Muscle of back (tissue), 11 donors: ENCODE results near the gene BICDL2. TPM values are rescaled to one million over a fixed set of nuclear protein-coding genes. Genes with fewer than 3 reads are reported as not detected.

Experiments used
- DNase-seq, 3 donors: peaks; one replicate each; pipeline versions ENCODE4 v3.0.0 to v3.0.0-alpha.2; 2013
- polyA plus RNA-seq, 10 donors: library from polyadenylated mRNA; unstranded; fragments of 120-200 nt; gene quantifications; one replicate each; pipeline ENCODE4 v1.2.1, GENCODE V29; 2013; ENCODE audit not compliant: insufficient read length in 10 of 10

The BICDL2 gene
- polyA plus RNA-seq, 10 donors = 0.07 to 0.82 (median 0.11) TPM; not detected in 4

DNA sequence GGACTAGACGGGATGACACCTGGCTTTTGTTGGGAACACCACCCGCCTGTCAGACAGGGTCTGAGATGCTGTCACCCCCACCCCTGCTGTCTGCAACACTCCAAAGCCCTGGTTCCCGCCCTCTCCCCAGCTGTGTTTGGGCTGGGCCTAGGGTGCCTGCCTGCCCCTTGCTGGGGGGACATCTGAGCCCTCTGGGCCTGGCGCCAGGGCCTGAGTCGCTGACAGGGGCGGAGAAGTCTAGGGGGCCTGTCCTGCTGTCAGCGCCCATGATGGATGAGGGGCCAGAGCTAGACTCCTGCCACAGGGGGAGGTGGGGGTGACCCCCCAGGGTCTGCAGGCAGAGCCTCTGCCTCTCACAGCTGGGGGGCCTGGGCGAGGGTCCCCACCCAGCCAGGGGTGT, 48.9 kb downstream of the BICDL2 start:
- DNase-seq = peak; percentile 57 to 80 (median 61)

DNA sequence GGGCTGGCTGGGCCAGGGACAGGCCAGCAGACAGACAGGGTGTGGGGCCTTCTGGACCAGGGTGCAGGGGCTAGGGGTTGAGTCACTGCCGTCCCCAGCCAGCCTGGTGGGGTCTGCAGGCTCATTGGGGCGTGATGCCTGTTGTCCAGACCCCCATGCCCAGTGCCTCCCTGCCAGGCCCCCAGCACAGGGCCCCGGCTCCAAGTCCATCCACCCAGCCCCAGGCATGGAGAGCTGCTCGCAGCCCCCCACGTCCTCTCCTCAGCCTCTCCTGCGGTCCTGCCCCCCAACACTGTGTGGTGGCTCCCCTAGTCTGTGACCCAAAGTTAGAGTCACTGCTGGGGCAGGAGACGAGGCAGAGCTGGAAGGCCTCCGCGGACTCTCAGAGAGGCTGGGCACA, 49.5 kb downstream of the BICDL2 start:
- no peak for DNase-seq

DNA sequence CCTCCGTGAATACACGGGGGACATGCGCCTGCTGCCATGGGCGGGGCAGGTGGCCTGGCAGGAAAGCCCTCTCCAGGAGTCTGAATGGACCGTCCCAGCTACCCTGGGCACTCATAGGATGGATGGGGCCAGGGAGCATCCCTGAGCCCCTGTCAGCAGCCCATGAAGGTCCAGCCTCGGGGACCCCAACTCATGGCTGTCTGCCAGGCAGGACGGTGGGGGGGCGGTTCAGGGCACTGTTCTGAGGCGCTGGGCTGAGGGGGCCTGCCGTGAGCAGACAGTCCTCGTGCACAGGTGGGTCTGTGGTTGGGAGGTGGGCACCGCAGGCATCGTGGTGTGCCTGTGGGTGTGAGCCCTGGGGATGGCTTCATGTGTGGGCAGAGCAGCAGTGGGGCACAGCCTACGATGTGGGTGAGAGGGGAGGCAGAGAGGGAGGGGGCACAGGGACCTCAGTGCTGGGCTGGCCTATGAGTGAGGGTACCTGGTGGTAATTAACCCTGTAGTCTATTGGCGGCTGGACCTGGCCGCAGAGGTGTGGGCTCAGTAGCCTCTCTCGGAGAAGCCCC, 50.0 kb downstream of the BICDL2 start:
- DNase-seq = no peak

DNA sequence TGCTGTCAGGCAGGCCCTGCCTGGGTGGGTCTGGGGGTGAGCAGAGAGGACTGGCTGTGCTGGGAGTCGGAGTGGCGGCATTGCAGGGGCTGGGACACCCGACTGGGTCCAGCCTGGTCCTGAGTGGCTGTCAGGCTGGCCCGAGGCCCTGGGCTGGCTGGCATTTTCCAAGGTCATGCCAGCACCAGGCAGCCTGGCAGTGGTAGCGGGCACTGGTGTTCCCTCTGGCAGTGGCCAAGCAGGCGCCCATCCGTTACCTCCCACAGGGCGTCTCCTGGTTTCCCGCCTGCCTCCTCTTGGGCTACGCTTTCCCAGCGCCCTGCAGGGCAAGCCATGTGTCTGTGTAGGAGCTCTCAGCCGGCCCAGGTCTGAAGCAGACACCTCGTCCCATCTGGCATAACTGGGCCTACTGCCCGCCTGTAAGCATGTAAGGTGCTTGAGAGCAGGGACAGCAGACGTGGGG, 50.8 kb downstream of the BICDL2 start:
- DNase-seq = no peak

- peak; percentile 76 to 84 (median 79) for DNase-seq
Observed at GRCh38 chr16:2985462-2985861, 51.3 kb downstream of the BICDL2 start.

DNA sequence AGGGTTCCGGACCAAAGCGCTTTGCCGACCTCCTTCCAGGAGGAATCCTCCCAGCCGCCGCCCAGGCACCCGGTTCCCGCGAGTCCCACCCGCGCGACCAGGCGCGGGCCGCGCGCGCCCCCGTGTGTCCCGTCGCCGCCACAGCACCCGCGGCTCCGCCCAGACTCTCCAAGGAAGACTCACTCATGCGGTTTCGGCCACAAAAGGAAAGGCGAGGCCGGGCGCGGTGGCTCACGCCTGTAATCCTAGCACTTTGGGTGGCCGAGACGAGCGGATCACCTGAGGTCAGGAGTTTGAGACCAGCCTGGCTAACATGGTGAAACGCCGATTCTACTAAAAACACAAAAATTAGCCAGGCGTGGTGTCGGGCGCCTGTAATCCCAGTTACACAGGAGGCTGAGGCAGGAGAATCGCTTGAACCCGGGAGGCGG, 53.0 kb downstream of the BICDL2 start:
- peak; percentile 71 to 89 (median 79) for DNase-seq

DNA sequence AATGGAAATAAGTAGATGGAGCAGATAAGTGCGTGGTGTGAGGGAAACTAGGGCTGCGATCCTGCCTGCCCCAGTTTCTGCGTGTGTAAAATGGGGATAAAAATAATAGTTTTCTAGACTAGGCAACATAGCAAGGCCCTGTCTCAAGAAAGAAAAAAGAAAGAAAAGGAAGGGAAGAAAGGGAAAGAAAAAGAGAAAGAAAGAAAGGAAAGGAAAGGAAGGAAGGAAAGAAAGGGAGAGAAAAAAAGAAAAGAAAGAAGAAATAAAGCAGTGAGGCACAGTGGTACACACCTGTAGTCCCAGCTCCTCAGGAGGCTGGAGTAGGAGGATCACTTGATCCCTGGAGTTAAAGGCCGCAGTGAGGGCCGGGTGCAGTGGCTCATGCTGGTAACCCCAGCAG, 54.3 kb downstream of the BICDL2 start:
- DNase-seq = no peak

- DNase-seq = no peak
Observed at GRCh38 chr16:2981899-2982250, 54.9 kb downstream of the BICDL2 start.

- DNase-seq = no peak
Observed at GRCh38 chr16:2981177-2981898, 55.4 kb downstream of the BICDL2 start.

DNA sequence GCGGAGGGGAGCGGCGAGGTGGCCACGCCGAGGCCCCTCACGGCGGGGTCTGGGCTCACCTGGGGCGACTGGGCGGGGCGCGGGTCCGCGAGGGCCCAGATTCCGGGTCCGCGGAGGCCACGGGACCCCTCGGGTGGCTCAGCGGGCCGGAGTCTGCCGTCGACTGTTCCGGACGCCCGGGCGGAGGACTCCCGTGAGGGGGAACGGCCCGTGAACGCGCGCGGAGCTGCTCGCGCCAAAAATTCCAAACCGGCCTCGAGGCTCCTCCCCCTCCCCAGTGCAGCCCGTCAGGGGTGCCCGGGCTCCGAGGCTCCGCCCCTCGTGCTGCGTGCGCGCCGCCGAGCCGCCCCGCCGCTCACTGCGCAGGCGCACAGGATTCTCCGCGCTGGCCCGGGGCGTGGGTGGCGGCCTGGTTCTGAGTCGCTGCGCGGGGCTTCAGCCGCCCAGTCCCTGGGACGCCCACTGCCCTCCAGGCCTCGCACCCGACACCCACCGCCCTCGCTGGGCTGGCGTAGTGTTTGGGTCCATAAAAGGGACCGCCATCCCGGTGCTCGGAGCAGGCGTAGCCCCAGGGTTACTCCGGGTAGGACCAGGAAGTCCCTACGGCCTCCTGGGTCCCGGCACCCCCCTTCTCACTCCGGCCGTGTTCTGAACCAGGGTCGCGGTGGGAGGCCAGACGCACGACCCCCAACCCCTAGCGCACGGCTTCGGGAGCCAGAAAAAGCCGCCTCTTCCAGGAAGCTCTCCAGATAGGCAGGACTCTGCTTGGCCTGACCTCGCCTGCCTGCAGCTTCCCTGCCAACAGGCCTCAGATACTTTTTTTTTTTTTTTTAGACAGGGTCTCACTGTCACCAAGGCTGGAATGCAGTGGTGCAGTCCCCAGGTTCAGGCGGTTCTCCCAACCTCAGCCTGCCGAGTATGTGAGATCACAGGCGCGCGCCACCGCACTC, 56.2 kb downstream of the BICDL2 start, which contains the start of gene PKMYT1:
TSS of gene PKMYT1 (minus strand) at position 220 of the 950 bp plus-strand sequence. CDS start 789 bp downstream, outside the sequence.
- DNase-seq = peak; percentile 90 to 97 (median 95)

GRCh38 chr16:2979669-2980226, 57.0 kb downstream of the BICDL2 start:
- no peak for DNase-seq

Other genes starting within 250 kb of the BICDL2 start
- not detected for gene PRSS33, start 249.4 kb downstream of the BICDL2 start, polyA plus RNA-seq
- gene PRSS41, start 238.5 kb downstream of the BICDL2 start, polyA plus RNA-seq = not detected
- gene PRSS21, start 219.7 kb downstream of the BICDL2 start, polyA plus RNA-seq = under 1 TPM in 3 of 10 donors, not detected in 7; 0.24 to 0.53 (median 0.31) TPM
- under 1 TPM in 9 of 10 donors, not detected in 1; 0.24 to 0.90 (median 0.56) TPM for gene ZG16B, start 206.6 kb downstream of the BICDL2 start, polyA plus RNA-seq
- gene PRSS22, start 178.8 kb downstream of the BICDL2 start, polyA plus RNA-seq = under 1 TPM in 2 of 10 donors, not detected in 8; 0.83 to 0.94 TPM
- 10 to 100 TPM; 10.4 to 20.2 (median 15.5) TPM for gene FLYWCH2, start 153.7 kb downstream of the BICDL2 start, polyA plus RNA-seq
- 10 to 100 TPM; 10.7 to 25.3 (median 17.2) TPM for gene FLYWCH1, start 125.0 kb downstream of the BICDL2 start, polyA plus RNA-seq
- 10 to 100 TPM in 2 of 10 donors, 1 to 10 TPM in 8; 1.7 to 27.6 (median 5.6) TPM for gene KREMEN2, start 72.7 kb downstream of the BICDL2 start, polyA plus RNA-seq
- gene PAQR4, start 67.6 kb downstream of the BICDL2 start, polyA plus RNA-seq = 10 to 100 TPM in 1 of 10 donors, 1 to 10 TPM in 9; 4.9 to 13.2 (median 7.2) TPM
- gene PKMYT1, start 56.5 kb downstream of the BICDL2 start, polyA plus RNA-seq = 10 to 100 TPM in 4 of 10 donors, 1 to 10 TPM in 6; 5.8 to 23.0 (median 9.5) TPM
- 1 to 10 TPM in 7 of 10 donors, under 1 TPM in 3; 0.45 to 2.6 (median 1.3) TPM for gene CLDN9, start 24.0 kb downstream of the BICDL2 start, polyA plus RNA-seq
- gene CLDN6, start 18.8 kb downstream of the BICDL2 start, polyA plus RNA-seq = 1 to 10 TPM in 2 of 10 donors, under 1 TPM in 7, not detected in 1; 0.16 to 6.3 (median 0.31) TPM
- gene TNFRSF12A, start 16.6 kb downstream of the BICDL2 start, polyA plus RNA-seq = 10 to 100 TPM; 21.3 to 91.8 (median 36.6) TPM
- gene HCFC1R1, start 13.0 kb downstream of the BICDL2 start, polyA plus RNA-seq = 100 to 1,000 TPM in 8 of 10 donors, 10 to 100 TPM in 2; 68.2 to 157 (median 121) TPM
- 10 to 100 TPM; 15.9 to 26.9 (median 19.8) TPM for gene THOC6, start 12.9 kb downstream of the BICDL2 start, polyA plus RNA-seq
- gene MMP25, start 9.6 kb upstream of the BICDL2 start, polyA plus RNA-seq = 1 to 10 TPM; 1.1 to 3.0 (median 1.8) TPM
- gene IL32, start 28.7 kb upstream of the BICDL2 start, polyA plus RNA-seq = 100 to 1,000 TPM in 6 of 10 donors, 10 to 100 TPM in 4; 43.8 to 181 (median 123) TPM
- gene ZSCAN10, start 62.4 kb upstream of the BICDL2 start, polyA plus RNA-seq = under 1 TPM in 8 of 10 donors, not detected in 2; 0.13 to 0.53 (median 0.20) TPM
- 10 to 100 TPM in 7 of 10 donors, 1 to 10 TPM in 3; 7.5 to 14.6 (median 11.7) TPM for gene ZNF205, start 75.6 kb upstream of the BICDL2 start, polyA plus RNA-seq
- 10 to 100 TPM in 5 of 10 donors, 1 to 10 TPM in 5; 8.1 to 11.6 (median 10.0) TPM for gene ZNF213, start 98.1 kb upstream of the BICDL2 start, polyA plus RNA-seq
- not detected for gene OR1F1, start 151.3 kb upstream of the BICDL2 start, polyA plus RNA-seq
- gene ZNF200, start 198.2 kb upstream of the BICDL2 start, polyA plus RNA-seq = 1 to 10 TPM; 5.1 to 9.2 (median 6.7) TPM
- under 1 TPM; 0.09 to 0.65 (median 0.24) TPM for gene MEFV, start 219.7 kb upstream of the BICDL2 start, polyA plus RNA-seq
- gene ZNF263, start 246.5 kb upstream of the BICDL2 start, polyA plus RNA-seq = 10 to 100 TPM; 22.9 to 34.2 (median 27.5) TPM